H7 (cell line): ENCODE measurements around the gene SSH3. TPM values are rescaled to one million over a fixed set of nuclear protein-coding genes. Genes with fewer than 3 reads are reported as not detected.

ENCODE experiments used
- DNase-seq: peaks from one replicate; pipeline ENCODE4 v3.0.0; 2012
- H3K27me3 ChIP-seq: 2 replicates; pipeline ENCODE4 v1.6.0; 2011; ENCODE audit warnings: mild to moderate bottlenecking, low read length; ENCODE audit not compliant: control insufficient read depth, insufficient read depth
- H3K36me3 ChIP-seq: replicated peaks from 2 replicates; pipeline ENCODE4 v1.5.1; 2011; ENCODE audit warnings: low read length; ENCODE audit not compliant: control insufficient read depth, insufficient read depth
- H3K4me3 ChIP-seq: 2 replicates; pipeline ENCODE4 v1.5.1; 2011; ENCODE audit warnings: low read depth, mild to moderate bottlenecking, control low read depth, low read length, moderate library complexity; ENCODE audit not compliant: insufficient read depth
- total RNA-seq: library from RNA; depleted of rRNA; stranded (reverse); fragments of >200 nt; shearing (Covaris generic); gene quantifications from 2 replicates; pipeline ENCODE4 v1.2.3, GENCODE V29; 2014; rRNA removed

The SSH3 gene
- total RNA-seq, 1 experiment from 2014 or later: 30.2 TPM

- DNase-seq: no peak
- Histone ChIP-seq H3K27me3 (no peaks in the 10 kb centered on the region; the same call in 1 of the 2 replicates), H3K4me3 (no peak overlapping the region), H3K36me3 (no peaks in the 10 kb centered on the region)
These were observed 52.6 kb downstream of the SSH3 start for GRCh38 chr11:67355794-67356386.

GRCh38 chr11:67356387-67356863 is 53.1 kb downstream of the SSH3 start:
- Histone ChIP-seq H3K36me3 (no peaks in the 10 kb centered on the region), H3K27me3 (no peaks in the 10 kb centered on the region; the same call in 1 of the 2 replicates), H3K4me3 (no peak overlapping the region)
- peak; percentile 25 for DNase-seq

GRCh38 chr11:67356864-67357561 is 53.7 kb downstream of the SSH3 start:
- peak; percentile 93 for DNase-seq

GRCh38 chr11:67357831-67358670 is 54.7 kb downstream of the SSH3 start:
- DNase-seq: peak; percentile 10
- Histone ChIP-seq H3K36me3 (no peaks in the 10 kb centered on the region), H3K27me3 (no peaks in the 10 kb centered on the region; the same call in 1 of the 2 replicates), H3K4me3 (no peak overlapping the region)

More at GRCh38 chr11:67356864-67357561, 53.7 kb downstream of the SSH3 start:
- Histone ChIP-seq H3K4me3 (no peak overlapping the region), H3K36me3 (no peaks in the 10 kb centered on the region), H3K27me3 (no peaks in the 10 kb centered on the region; the same call in 1 of the 2 replicates)

Other genes with a start within 250 kb of the SSH3 start
- 8.7 and 15.7 TPM in 2 replicates for gene RHOD, start 246.7 kb upstream of the SSH3 start, total RNA-seq
- 29.2 and 36.2 TPM in 2 replicates for gene KDM2A, start 184.3 kb upstream of the SSH3 start, total RNA-seq
- 73.8 and 82.1 TPM in 2 replicates for gene GRK2, start 37.1 kb upstream of the SSH3 start, total RNA-seq
- gene ANKRD13D, start 14.2 kb upstream of the SSH3 start, total RNA-seq: 29.1 and 32.2 TPM in 2 replicates
- 49.8 and 53.9 TPM in 2 replicates for gene POLD4, start 50.0 kb downstream of the SSH3 start, total RNA-seq
- gene CLCF1, start 70.1 kb downstream of the SSH3 start, total RNA-seq: 3.7 and 4.4 TPM in 2 replicates
- gene RAD9A, start 88.5 kb downstream of the SSH3 start, total RNA-seq: 20.2 and 27.0 TPM in 2 replicates
- 246 and 314 TPM in 2 replicates for gene PPP1CA, start 98.3 kb downstream of the SSH3 start, total RNA-seq
- gene TBC1D10C, start 100.6 kb downstream of the SSH3 start, total RNA-seq: 0.44 and 0.52 TPM in 2 replicates
- 0.07 and 0.17 TPM in 2 replicates for gene CARNS1, start 112.1 kb downstream of the SSH3 start, total RNA-seq
- 88.9 and 90.2 TPM in 2 replicates for gene RPS6KB2, start 125.0 kb downstream of the SSH3 start, total RNA-seq
- gene PTPRCAP, start 134.2 kb downstream of the SSH3 start, total RNA-seq: 0.74 and 2.6 TPM in 2 replicates
- 116 and 134 TPM in 2 replicates for gene CORO1B, start 139.9 kb downstream of the SSH3 start, total RNA-seq
- not detected in 2 replicates for gene GPR152, start 149.2 kb downstream of the SSH3 start, total RNA-seq
- not detected in 2 replicates for gene CABP4, start 151.8 kb downstream of the SSH3 start, total RNA-seq
- gene TMEM134, start 165.7 kb downstream of the SSH3 start, total RNA-seq: 34.9 and 51.7 TPM in 2 replicates
- 40.8 and 51.2 TPM in 2 replicates for gene AIP, start 179.5 kb downstream of the SSH3 start, total RNA-seq
- gene PITPNM1, start 201.8 kb downstream of the SSH3 start, total RNA-seq: 36.9 and 37.5 TPM in 2 replicates
- 28.6 and 38.1 TPM in 2 replicates for gene CDK2AP2, start 204.6 kb downstream of the SSH3 start, total RNA-seq
- gene CABP2, start 219.9 kb downstream of the SSH3 start, total RNA-seq: not detected in 2 replicates